MM.1S (cell line): ENCODE data around the gene XYLT1.

Experiments
- DNase-seq: peaks from one replicate; pipeline ENCODE4 v3.0.0-alpha.2; 2015
- H2AFZ ChIP-seq: fragments of 300-600 bp; sonication (generic); 2 replicates; pipeline ENCODE4 v1.6.0; 2016; ENCODE audit warnings: antibody characterized with exemption, low read length
- H3F3A ChIP-seq: fragments of 300-600 bp; sonication (generic); 2 replicates; pipeline ENCODE4 v1.6.1; 2016; ENCODE audit warnings: mild to moderate bottlenecking, antibody characterized with exemption, low read length, moderate library complexity, mixed read lengths; ENCODE audit not compliant: insufficient read depth
- H3K27ac ChIP-seq: fragments of 300-600 bp; sonication (generic); 2 replicates; pipeline ENCODE4 v1.5.1; 2016; ENCODE audit warnings: mild to moderate bottlenecking, low read length
- H3K27me3 ChIP-seq: fragments of 300-600 bp; sonication (generic); replicated peaks from 2 replicates; pipeline ENCODE4 v1.6.0; 2016; ENCODE audit warnings: low read length; ENCODE audit not compliant: insufficient read depth
- H3K36me3 ChIP-seq: fragments of 300-600 bp; sonication (generic); replicated peaks from 2 replicates; pipeline ENCODE4 v1.6.1; 2016; ENCODE audit warnings: mild to moderate bottlenecking, low read length, mixed read lengths; ENCODE audit not compliant: insufficient read depth
- H3K4me1 ChIP-seq: fragments of 300-600 bp; sonication (generic); 2 replicates; pipeline ENCODE4 v1.6.1; 2016; ENCODE audit warnings: low read length, mixed read lengths
- H3K4me2 ChIP-seq: fragments of 300-600 bp; sonication (generic); 2 replicates; pipeline ENCODE4 v1.6.0; 2016; ENCODE audit warnings: low read depth, low read length
- H3K4me3 ChIP-seq: fragments of 300-600 bp; sonication (generic); 2 replicates; pipeline ENCODE4 v1.5.1; 2016; ENCODE audit warnings: low read length, mixed read lengths
- H3K79me2 ChIP-seq: fragments of 300-600 bp; sonication (generic); 2 replicates; pipeline ENCODE4 v1.6.1; 2016; ENCODE audit warnings: mixed run types, low read length, mixed read lengths
- H3K9ac ChIP-seq: fragments of 300-600 bp; sonication (generic); 2 replicates; pipeline ENCODE4 v1.6.1; 2016; ENCODE audit warnings: low read length, mixed read lengths
- H3K9me2 ChIP-seq: fragments of 300-600 bp; sonication (generic); replicated peaks from 2 replicates; pipeline ENCODE4 v1.6.1; 2016; ENCODE audit warnings: mild to moderate bottlenecking, low read length, mixed read lengths; ENCODE audit not compliant: insufficient read depth
- H3K9me3 ChIP-seq: fragments of 300-600 bp; sonication (generic); replicated peaks from 2 replicates; pipeline ENCODE4 v1.6.1; 2016; ENCODE audit warnings: mild to moderate bottlenecking, low read length, mixed read lengths; ENCODE audit not compliant: insufficient read depth
- H4K20me1 ChIP-seq: fragments of 300-600 bp; sonication (generic); 2 replicates; pipeline ENCODE4 v1.6.1; 2016; ENCODE audit warnings: mild to moderate bottlenecking, low read length, moderate library complexity, mixed read lengths; ENCODE audit not compliant: insufficient read depth
- EZH2 ChIP-seq: fragments of 300-600 bp; sonication (generic); optimal IDR thresholded peaks from 2 replicates; pipeline ENCODE3; 2017; ENCODE audit warnings: low read depth, mild to moderate bottlenecking, antibody characterized with exemption, low read length, mixed read lengths
- EZH2phosphoT487 ChIP-seq: fragments of 300-600 bp; sonication (generic); IDR thresholded peaks from 2 replicates; pipeline ENCODE4 v1.6.1; 2018; ENCODE audit warnings: antibody characterized with exemption, low read length
- TF ChIP-seq, protein P1 (sequence below): fragments of 300-600 bp; sonication (generic); IDR thresholded peaks from 2 replicates; pipeline ENCODE4 v1.5.1; 2016; ENCODE audit warnings: antibody characterized with exemption, low read length, mixed read lengths

Gene XYLT1

DNA sequence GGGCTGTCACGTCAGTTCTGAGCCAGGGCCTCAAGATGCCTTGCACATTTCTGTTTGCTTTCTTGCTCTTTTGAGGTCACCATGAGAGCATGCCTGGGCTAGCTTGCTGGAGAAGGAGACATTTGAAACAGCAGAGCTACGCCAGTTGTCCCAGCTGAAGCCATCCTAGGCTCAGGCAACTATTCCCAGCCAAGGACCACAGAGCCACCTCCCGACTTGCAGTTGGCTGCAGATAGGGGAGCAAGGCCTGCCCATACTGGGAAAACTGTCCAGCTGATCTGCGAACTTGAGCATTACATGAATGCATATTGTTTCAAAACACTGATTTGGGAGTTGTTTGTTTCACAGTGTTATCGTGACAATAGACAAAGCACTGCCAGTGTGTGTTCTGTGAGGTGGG is 340.8 kb downstream of the XYLT1 start:
- no peak overlapping the region for H3K4me2 ChIP-seq
- H3K4me3 ChIP-seq, result no peak overlapping the region
- no peak overlapping the region for H3K9ac ChIP-seq
- H4K20me1 ChIP-seq, result no peaks in the 10 kb centered on the region
- H2AFZ ChIP-seq, result no peak overlapping the region
- no peaks in the 10 kb centered on the region for H3K9me3 ChIP-seq
- DNase-seq, result no peak
- peaks cover 34% of the 10 kb centered on the region for H3K79me2 ChIP-seq
- H3K27ac ChIP-seq, result no peak overlapping the region
- peaks cover 25% of the 10 kb centered on the region for H3K4me1 ChIP-seq
- H3K9me2 ChIP-seq, result no peaks in the 10 kb centered on the region
- peaks cover 37% of the 10 kb centered on the region for H3K36me3 ChIP-seq
- H3F3A ChIP-seq, result peaks cover 11% of the 10 kb centered on the region
- TF ChIP-seq EZH2 (no peak), EZH2phosphoT487 (no peak)
- TF ChIP-seq, protein P1, sequence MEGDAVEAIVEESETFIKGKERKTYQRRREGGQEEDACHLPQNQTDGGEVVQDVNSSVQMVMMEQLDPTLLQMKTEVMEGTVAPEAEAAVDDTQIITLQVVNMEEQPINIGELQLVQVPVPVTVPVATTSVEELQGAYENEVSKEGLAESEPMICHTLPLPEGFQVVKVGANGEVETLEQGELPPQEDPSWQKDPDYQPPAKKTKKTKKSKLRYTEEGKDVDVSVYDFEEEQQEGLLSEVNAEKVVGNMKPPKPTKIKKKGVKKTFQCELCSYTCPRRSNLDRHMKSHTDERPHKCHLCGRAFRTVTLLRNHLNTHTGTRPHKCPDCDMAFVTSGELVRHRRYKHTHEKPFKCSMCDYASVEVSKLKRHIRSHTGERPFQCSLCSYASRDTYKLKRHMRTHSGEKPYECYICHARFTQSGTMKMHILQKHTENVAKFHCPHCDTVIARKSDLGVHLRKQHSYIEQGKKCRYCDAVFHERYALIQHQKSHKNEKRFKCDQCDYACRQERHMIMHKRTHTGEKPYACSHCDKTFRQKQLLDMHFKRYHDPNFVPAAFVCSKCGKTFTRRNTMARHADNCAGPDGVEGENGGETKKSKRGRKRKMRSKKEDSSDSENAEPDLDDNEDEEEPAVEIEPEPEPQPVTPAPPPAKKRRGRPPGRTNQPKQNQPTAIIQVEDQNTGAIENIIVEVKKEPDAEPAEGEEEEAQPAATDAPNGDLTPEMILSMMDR, result no peak
- H3K27me3 ChIP-seq, result no peaks in the 10 kb centered on the region

DNA sequence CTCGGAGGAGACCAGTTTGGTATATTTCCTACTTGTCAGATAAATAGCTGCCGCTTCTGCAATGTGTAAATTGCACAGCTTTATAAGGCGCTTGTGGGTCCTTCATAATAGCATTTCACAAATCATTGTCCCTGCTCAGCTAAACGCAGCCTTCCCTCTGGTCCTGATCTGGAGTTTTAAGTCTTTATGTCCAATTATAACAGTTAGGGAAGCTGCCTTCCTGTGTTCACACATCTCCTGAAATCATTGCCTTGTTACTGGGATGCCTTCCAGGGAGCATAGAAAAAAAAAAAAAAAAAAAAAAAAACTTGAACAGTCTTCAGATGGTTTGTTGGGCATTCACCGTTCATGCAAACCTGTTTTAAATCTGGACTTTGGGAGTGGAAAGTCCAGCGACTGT is 342.0 kb downstream of the XYLT1 start:
- DNase-seq, result no peak
- H3K4me1 ChIP-seq, result peaks cover 16% of the 10 kb centered on the region
- no peak overlapping the region for H3K9ac ChIP-seq
- no peaks in the 10 kb centered on the region for H3K9me2 ChIP-seq
- peaks cover 29% of the 10 kb centered on the region for H3K79me2 ChIP-seq
- H3K27ac ChIP-seq, result no peak overlapping the region
- H3K27me3 ChIP-seq, result no peaks in the 10 kb centered on the region
- TF ChIP-seq, protein P1, result no peak
- TF ChIP-seq EZH2 (no peak), EZH2phosphoT487 (no peak)
- no peak overlapping the region for H2AFZ ChIP-seq
- no peaks in the 10 kb centered on the region for H3F3A ChIP-seq
- no peaks in the 10 kb centered on the region for H4K20me1 ChIP-seq
- H3K4me3 ChIP-seq, result no peak overlapping the region
- H3K9me3 ChIP-seq, result no peaks in the 10 kb centered on the region
- H3K4me2 ChIP-seq, result no peak overlapping the region
- H3K36me3 ChIP-seq, result peaks cover 46% of the 10 kb centered on the region

DNA sequence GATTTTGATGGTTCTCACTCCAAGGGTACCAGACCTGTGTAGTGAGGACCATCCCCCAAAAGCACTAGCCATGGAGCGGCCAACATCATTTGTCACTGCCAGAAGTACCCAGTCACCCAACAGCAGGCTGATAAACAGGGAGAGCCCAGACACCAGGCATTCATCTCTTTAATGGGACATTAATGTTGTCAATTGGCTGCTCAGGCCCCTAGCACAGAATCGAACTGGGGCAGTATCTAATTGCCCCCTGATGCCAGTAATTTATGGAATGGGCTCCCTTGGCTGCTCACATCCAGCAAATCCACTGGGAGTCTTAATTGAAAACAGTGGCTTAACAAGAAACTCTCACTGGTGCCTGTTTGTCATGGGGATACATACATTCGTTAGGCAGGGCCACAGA is 344.6 kb downstream of the XYLT1 start:
- H3K36me3 ChIP-seq, result peaks cover 44% of the 10 kb centered on the region
- no peak overlapping the region for H3K27ac ChIP-seq
- no peaks in the 10 kb centered on the region for H3K4me1 ChIP-seq
- H3F3A ChIP-seq, result no peaks in the 10 kb centered on the region
- no peaks in the 10 kb centered on the region for H4K20me1 ChIP-seq
- no peak overlapping the region for H3K9ac ChIP-seq
- no peak overlapping the region for H2AFZ ChIP-seq
- H3K4me2 ChIP-seq, result no peak overlapping the region
- H3K4me3 ChIP-seq, result no peak overlapping the region
- peaks cover 6% of the 10 kb centered on the region; the same call in 1 of the 2 replicates for H3K79me2 ChIP-seq
- DNase-seq, result no peak
- no peaks in the 10 kb centered on the region for H3K27me3 ChIP-seq
- TF ChIP-seq, protein P1, result no peak
- TF ChIP-seq EZH2phosphoT487 (no peak), EZH2 (no peak)
- H3K9me2 ChIP-seq, result no peaks in the 10 kb centered on the region
- no peaks in the 10 kb centered on the region for H3K9me3 ChIP-seq
